Measurements from ENCODE around the gene PTPRM.

PTPRM gene

DNA sequence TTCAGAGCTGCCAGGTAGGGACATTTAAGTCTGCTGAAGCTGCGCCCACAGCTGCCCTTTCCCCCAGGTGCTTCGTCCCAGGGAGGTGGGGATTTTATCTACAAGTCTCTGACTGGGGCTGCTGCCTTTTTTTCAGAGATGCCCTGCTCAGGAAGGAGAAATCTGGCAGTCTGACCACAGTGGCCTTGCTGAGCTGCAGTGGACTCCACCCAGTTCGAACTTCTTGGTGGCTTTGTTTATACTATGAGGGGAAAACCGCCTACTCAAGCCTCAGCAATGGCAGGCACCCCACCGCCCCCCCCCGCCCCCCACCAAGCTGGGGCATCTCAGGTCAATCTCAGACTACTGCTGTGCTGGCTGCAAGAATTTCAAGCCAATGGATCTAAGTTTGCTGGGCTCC lies 584.1 kb downstream of the PTPRM start:
- Histone ChIP-seq H3K27ac (ENCODE audit: low read depth, low read length, severe bottlenecking) (no peak overlapping the region), H3K36me3 (ENCODE audit: control insufficient read depth, insufficient read depth, low read length) (no peaks in the 10 kb centered on the region), H3K9me3 (ENCODE audit: control insufficient read depth, low read length) (no peaks in the 10 kb centered on the region), H3K4me3 (ENCODE audit: extremely low read depth, insufficient read depth, low read length, poor library complexity, severe bottlenecking) (no peak overlapping the region), H3K4me1 (ENCODE audit: control insufficient read depth, insufficient read depth, low read length, poor library complexity, severe bottlenecking) (no peaks in the 10 kb centered on the region)
- WGBS, 2 experiments (ENCODE audit: insufficient coverage in 2 of 2), result 95 to 100% methylated on average over 2 to 6 of the region's 6 CpGs

DNA sequence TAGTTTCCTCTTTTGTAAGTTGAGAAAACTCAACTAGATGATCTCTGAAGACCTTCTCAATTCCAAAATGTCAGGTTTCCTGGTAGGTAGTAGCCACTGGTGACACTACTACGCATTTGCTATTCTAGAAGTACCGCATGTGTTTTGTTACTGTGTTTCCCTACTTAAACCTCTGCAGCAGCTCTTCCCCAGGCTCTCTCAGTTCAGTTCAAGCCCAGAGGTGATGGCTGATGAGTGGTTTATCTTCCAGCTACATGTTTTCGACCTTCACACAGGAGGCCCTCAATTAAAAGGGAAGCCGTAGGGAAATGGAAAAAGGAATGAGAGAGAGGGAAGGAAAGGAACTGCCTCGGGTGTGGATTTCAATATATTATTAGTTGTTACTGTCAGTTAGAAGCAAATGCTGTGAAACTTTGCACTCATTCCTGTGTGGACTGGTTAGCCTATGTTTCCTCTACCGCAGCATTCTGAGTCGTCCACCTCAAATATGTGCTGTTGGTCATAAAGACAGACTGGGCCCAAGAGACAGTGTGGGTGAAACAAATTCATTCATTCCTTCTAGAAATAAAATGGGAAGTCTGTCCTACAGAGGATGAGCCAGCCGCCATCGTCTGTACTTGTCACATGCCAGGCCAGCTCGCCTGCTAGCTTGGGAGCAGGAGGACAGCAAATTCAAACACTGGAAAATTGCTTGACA lies 586.9 kb downstream of the PTPRM start:
- Histone ChIP-seq H3K4me1 (ENCODE audit: control insufficient read depth, insufficient read depth, low read length, poor library complexity, severe bottlenecking) (no peaks in the 10 kb centered on the region), H3K9me3 (ENCODE audit: control insufficient read depth, low read length) (peaks cover 4% of the 10 kb centered on the region), H3K27ac (ENCODE audit: low read depth, low read length, severe bottlenecking) (peak overlapping the region; percentile 11), H3K4me3 (ENCODE audit: extremely low read depth, insufficient read depth, low read length, poor library complexity, severe bottlenecking) (no peak overlapping the region), H3K36me3 (ENCODE audit: control insufficient read depth, insufficient read depth, low read length) (peaks cover 4% of the 10 kb centered on the region)
- 90 to 95% methylated on average over 7 to 9 of the region's 10 CpGs for WGBS, 2 experiments (ENCODE audit: insufficient coverage in 2 of 2)

DNA sequence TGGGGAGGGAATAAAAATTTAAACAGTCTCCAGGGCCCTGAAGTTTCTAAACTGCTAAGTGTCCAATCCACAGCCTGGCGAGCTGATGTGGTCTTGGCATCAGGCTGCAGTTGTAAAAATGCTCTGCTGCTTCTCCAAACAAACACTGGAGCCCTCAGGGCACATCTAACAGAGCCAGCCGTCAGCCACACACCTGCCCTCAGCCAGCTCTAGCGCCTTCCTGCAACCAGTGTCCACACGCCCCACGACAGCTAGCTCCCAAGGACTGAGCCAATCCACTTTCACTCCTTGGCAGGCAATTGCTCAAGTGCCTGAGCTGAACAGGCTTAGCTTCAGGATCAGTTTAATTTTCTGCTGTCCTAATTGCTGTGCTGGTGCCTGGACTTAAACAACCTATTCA lies 595.7 kb downstream of the PTPRM start:
- H3K36me3 ChIP-seq (ENCODE audit: control insufficient read depth, insufficient read depth, low read length), result peaks cover 4% of the 10 kb centered on the region

DNA sequence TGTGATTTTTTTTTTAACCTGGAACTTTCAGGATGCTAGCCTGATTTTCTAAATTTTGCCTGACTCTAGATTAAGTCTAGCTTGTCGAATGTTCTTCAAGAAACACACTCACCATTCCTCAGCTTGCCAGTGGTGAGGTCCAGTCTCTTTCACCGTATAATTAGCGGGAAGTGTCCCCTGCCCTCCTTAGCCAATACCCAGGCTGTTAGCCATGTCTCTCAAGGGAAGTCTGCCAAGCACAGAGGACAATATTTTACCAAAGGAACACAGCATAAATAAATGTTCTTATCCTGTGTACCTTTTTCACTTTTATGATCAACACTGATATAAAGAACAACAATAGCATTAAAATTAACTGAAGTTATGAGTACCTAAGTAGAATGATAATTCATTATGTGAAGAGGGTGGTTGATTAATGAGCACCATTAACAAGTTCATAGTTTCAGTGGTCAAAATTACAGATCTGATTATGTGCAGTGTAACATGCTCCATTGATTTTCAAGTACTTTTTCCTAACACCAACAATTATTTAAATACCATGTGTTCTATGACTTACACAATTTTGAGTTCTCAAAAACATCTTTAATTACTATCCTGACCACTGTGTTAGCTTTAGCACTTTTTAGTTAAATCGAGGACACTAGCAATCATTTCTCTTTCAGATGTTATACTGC lies 596.3 kb downstream of the PTPRM start:
- no peaks in the 10 kb centered on the region for H3K4me1 ChIP-seq (ENCODE audit: control insufficient read depth, insufficient read depth, low read length, poor library complexity, severe bottlenecking)
- H3K36me3 ChIP-seq (ENCODE audit: control insufficient read depth, insufficient read depth, low read length), result peaks cover 4% of the 10 kb centered on the region
- no peak overlapping the region for H3K27ac ChIP-seq (ENCODE audit: low read depth, low read length, severe bottlenecking)
- no peak overlapping the region for H3K4me3 ChIP-seq (ENCODE audit: extremely low read depth, insufficient read depth, low read length, poor library complexity, severe bottlenecking)
- peaks cover 3% of the 10 kb centered on the region for H3K9me3 ChIP-seq (ENCODE audit: control insufficient read depth, low read length)
- WGBS, 2 experiments (ENCODE audit: insufficient coverage in 2 of 2), result 100% methylated on average over 2 of the region's 4 CpGs

More for the DNA sequence above, 595.7 kb downstream of the PTPRM start:
- no peak overlapping the region for H3K4me3 ChIP-seq (ENCODE audit: extremely low read depth, insufficient read depth, low read length, poor library complexity, severe bottlenecking)
- H3K9me3 ChIP-seq (ENCODE audit: control insufficient read depth, low read length), result peaks cover 4% of the 10 kb centered on the region
- H3K4me1 ChIP-seq (ENCODE audit: control insufficient read depth, insufficient read depth, low read length, poor library complexity, severe bottlenecking), result no peaks in the 10 kb centered on the region
- WGBS, 2 experiments (ENCODE audit: insufficient coverage in 2 of 2), result 88 to 90% methylated on average over 3 to 5 of the region's 5 CpGs
- no peak overlapping the region for H3K27ac ChIP-seq (ENCODE audit: low read depth, low read length, severe bottlenecking)

DNA sequence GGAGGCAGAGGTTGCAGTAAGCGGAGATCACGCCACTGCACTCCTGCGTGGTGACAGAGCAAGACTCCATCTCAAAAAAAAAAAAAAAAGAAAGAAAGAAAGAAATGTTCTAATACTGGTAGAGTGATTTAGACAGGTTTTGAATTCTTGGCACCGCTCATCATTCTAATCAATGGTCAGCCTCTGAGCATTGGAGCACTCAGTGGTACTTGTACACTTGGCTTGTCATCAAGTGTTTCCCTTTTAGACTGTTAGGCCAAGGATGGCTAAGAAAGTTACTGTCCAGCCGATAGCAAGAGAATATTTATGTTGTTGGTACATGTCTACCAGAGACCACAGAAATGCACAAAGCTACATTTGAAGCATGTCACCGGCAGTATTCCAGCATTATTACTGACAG lies 598.0 kb downstream of the PTPRM start:
- H3K4me1 ChIP-seq (ENCODE audit: control insufficient read depth, insufficient read depth, low read length, poor library complexity, severe bottlenecking), result no peaks in the 10 kb centered on the region
- H3K4me3 ChIP-seq (ENCODE audit: extremely low read depth, insufficient read depth, low read length, poor library complexity, severe bottlenecking), result no peak overlapping the region
- WGBS, 2 experiments (ENCODE audit: insufficient coverage in 2 of 2), result 80 to 82% methylated on average over 2 of the region's 6 CpGs
- no peaks in the 10 kb centered on the region for H3K36me3 ChIP-seq (ENCODE audit: control insufficient read depth, insufficient read depth, low read length)
- no peaks in the 10 kb centered on the region for H3K9me3 ChIP-seq (ENCODE audit: control insufficient read depth, low read length)
- H3K27ac ChIP-seq (ENCODE audit: low read depth, low read length, severe bottlenecking), result no peak overlapping the region

DNA sequence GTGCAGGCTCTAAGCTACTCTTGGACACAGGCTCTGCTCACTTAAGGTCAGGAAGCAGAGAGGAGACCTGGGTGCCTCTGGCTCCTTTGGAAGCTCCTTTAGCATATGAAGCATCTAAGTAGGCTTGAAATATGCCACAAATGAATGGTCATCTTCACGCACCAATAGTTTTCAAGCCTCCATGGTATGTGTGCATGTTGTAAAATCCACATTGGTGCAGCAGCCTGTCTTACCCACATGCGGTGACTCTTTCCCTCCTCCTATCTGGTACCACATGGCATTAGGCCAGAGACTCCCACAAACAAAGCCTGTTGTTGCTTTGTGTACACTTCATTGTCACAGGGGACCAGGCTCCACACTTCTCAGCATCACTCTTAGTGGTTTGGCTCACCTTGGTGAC lies 599.9 kb downstream of the PTPRM start:
- 100% methylated on average over 1 of the region's 2 CpGs; no CpG with 5 or more reads in 1 of the 2 experiments for WGBS, 2 experiments (ENCODE audit: insufficient coverage in 2 of 2)
- Histone ChIP-seq H3K4me1 (ENCODE audit: control insufficient read depth, insufficient read depth, low read length, poor library complexity, severe bottlenecking) (no peaks in the 10 kb centered on the region), H3K27ac (ENCODE audit: low read depth, low read length, severe bottlenecking) (no peak overlapping the region), H3K4me3 (ENCODE audit: extremely low read depth, insufficient read depth, low read length, poor library complexity, severe bottlenecking) (no peak overlapping the region), H3K9me3 (ENCODE audit: control insufficient read depth, low read length) (no peaks in the 10 kb centered on the region), H3K36me3 (ENCODE audit: control insufficient read depth, insufficient read depth, low read length) (no peaks in the 10 kb centered on the region)

DNA sequence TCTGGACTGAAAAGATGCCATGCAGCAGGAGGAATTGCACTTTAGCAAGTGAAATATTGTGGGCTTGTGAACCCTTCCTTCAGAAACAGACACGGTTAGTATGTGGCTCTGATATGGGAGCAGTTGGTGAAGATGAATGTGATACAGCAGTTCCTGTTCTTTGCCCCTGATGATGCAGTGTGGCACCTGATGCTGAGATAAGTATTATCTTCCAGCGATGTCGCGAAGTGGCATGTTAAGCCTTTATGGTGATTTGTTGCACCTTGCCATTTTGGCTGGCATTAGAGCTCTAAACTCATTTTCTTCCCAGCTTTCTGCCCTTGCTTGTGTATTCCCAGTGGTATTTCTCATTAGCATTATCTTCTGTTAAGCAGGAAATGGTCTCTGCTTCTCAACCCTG lies 600.6 kb downstream of the PTPRM start:
- H3K36me3 ChIP-seq (ENCODE audit: control insufficient read depth, insufficient read depth, low read length), result no peaks in the 10 kb centered on the region
- WGBS, 2 experiments (ENCODE audit: insufficient coverage in 2 of 2), result 85 to 91% methylated on average over 3 to 4 of the region's 4 CpGs
- no peak overlapping the region for H3K4me3 ChIP-seq (ENCODE audit: extremely low read depth, insufficient read depth, low read length, poor library complexity, severe bottlenecking)
- H3K9me3 ChIP-seq (ENCODE audit: control insufficient read depth, low read length), result no peaks in the 10 kb centered on the region
- no peaks in the 10 kb centered on the region for H3K4me1 ChIP-seq (ENCODE audit: control insufficient read depth, insufficient read depth, low read length, poor library complexity, severe bottlenecking)
- H3K27ac ChIP-seq (ENCODE audit: low read depth, low read length, severe bottlenecking), result no peak overlapping the region

DNA sequence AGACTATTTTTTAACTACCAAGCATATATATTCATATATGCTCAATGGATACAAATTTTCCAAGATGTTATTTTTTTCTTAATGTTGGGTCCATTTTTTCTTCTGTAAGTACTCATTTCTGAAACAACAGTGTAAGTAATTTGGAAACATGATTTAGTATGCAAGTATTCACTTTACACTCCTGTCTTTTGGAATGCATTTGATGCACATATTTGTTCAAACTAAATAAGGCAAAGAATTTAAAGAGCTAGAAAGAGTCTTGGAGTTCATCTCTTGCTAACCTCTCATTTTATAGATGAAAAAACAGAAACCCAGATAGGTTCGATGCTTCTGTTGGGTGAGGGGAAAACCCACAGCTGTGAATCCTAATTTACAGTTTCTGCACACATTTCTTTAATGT lies 602.6 kb downstream of the PTPRM start:
- Histone ChIP-seq H3K9me3 (ENCODE audit: control insufficient read depth, low read length) (no peaks in the 10 kb centered on the region), H3K36me3 (ENCODE audit: control insufficient read depth, insufficient read depth, low read length) (no peaks in the 10 kb centered on the region), H3K27ac (ENCODE audit: low read depth, low read length, severe bottlenecking) (no peak overlapping the region), H3K4me1 (ENCODE audit: control insufficient read depth, insufficient read depth, low read length, poor library complexity, severe bottlenecking) (no peaks in the 10 kb centered on the region), H3K4me3 (ENCODE audit: extremely low read depth, insufficient read depth, low read length, poor library complexity, severe bottlenecking) (no peak overlapping the region)
- WGBS, 2 experiments (ENCODE audit: insufficient coverage in 2 of 2), result 100% methylated on average over 1 of the region's 1 CpG; no CpG with 5 or more reads in 1 of the 2 experiments

DNA sequence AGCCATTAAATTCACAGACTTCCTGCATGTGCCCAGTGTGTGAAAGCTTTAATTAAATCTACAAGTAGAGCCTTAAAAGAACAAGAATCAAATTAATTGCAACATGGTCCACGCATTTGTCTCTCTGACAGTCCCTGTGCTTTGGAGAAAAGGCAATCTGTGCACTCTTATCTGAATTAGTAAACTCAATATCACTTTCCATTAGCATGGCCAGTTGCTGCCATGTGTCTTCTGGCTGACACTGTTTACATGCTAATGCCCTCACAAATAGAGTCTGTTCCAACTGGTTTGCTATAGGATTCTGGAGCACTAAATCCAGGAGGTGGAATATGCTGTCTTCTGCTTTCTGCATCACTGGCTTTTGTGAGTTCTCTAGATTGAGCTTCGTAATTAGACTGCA lies 607.7 kb downstream of the PTPRM start:
- Histone ChIP-seq H3K27ac (ENCODE audit: low read depth, low read length, severe bottlenecking) (no peak overlapping the region), H3K9me3 (ENCODE audit: control insufficient read depth, low read length) (peaks cover 3% of the 10 kb centered on the region), H3K4me3 (ENCODE audit: extremely low read depth, insufficient read depth, low read length, poor library complexity, severe bottlenecking) (no peak overlapping the region), H3K36me3 (ENCODE audit: control insufficient read depth, insufficient read depth, low read length) (no peaks in the 10 kb centered on the region), H3K4me1 (ENCODE audit: control insufficient read depth, insufficient read depth, low read length, poor library complexity, severe bottlenecking) (peaks cover 5% of the 10 kb centered on the region)
- WGBS, 2 experiments (ENCODE audit: insufficient coverage in 2 of 2), result 92 to 93% methylated on average over 1 of the region's 2 CpGs

DNA sequence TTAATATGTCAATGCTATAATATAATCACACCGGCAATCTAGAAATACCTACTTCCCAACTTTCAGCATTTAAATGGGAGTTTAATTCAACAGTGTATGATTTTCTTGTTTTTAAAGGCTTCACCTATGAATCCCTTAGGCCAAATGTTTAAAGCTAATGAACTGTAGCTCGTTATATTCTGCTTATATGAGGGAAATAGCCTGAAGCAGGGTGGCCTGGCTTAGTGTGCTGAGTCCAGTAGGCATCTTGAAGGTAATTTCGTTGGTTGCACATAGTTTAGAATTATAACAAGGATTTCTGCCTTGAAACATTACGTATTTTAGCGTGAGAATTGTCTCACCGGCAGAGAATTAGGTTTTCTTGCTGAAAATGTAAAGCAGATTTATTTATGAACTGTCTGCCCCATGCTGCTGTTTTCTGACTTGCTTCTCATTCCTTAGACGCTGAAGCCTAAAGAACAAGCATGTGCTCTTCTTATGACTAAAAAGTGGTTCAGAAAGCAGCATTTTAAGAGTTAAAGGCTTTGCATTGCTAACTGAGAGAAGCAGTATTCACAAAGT lies 608.5 kb downstream of the PTPRM start:
- peak overlapping the region; percentile 71 for H3K27ac ChIP-seq (ENCODE audit: low read depth, low read length, severe bottlenecking)
- WGBS, 2 experiments (ENCODE audit: insufficient coverage in 2 of 2), result 82 to 87% methylated on average over 5 to 6 of the region's 7 CpGs

DNA sequence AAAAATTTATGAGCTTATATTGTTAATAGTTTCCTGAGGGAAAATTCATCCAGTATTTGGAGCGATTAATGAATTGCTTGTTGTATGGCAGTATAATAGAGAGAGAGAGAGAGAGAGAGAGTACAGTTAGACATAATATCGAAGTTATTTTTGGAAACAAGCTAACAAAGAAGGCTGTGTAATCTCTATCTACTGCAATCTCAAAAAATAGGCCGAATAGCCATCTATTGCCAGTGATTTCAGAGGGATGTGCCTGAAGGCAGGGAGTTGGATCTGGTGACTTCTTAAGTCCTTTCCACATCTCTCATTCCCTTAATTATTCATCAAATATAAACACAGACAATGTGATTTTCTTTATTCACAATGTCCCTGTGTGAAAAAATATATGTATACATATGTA lies 609.0 kb downstream of the PTPRM start:
- Histone ChIP-seq H3K4me1 (ENCODE audit: control insufficient read depth, insufficient read depth, low read length, poor library complexity, severe bottlenecking) (peaks cover 5% of the 10 kb centered on the region), H3K4me3 (ENCODE audit: extremely low read depth, insufficient read depth, low read length, poor library complexity, severe bottlenecking) (no peak overlapping the region), H3K36me3 (ENCODE audit: control insufficient read depth, insufficient read depth, low read length) (no peaks in the 10 kb centered on the region), H3K27ac (ENCODE audit: low read depth, low read length, severe bottlenecking) (peak overlapping the region; percentile 73), H3K9me3 (ENCODE audit: control insufficient read depth, low read length) (peaks cover 3% of the 10 kb centered on the region)
- WGBS, 2 experiments (ENCODE audit: insufficient coverage in 2 of 2), result 91 to 100% methylated on average over 1 to 2 of the region's 3 CpGs

More for the DNA sequence above, 608.5 kb downstream of the PTPRM start:
- peaks cover 5% of the 10 kb centered on the region for H3K4me1 ChIP-seq (ENCODE audit: control insufficient read depth, insufficient read depth, low read length, poor library complexity, severe bottlenecking)
- H3K4me3 ChIP-seq (ENCODE audit: extremely low read depth, insufficient read depth, low read length, poor library complexity, severe bottlenecking), result no peak overlapping the region
- peaks cover 3% of the 10 kb centered on the region for H3K9me3 ChIP-seq (ENCODE audit: control insufficient read depth, low read length)
- no peaks in the 10 kb centered on the region for H3K36me3 ChIP-seq (ENCODE audit: control insufficient read depth, insufficient read depth, low read length)

All from mesodermal cell (in vitro differentiated cells).